HEK293T (cell line): ENCODE results near the gene PPIL4.

Experiments
- BHLHE40 ChIP-seq: fragments of 450-650 bp; IDR thresholded peaks from 2 replicates; pipeline ENCODE4 v1.6.1; 2016; ENCODE audit warnings: mild to moderate bottlenecking, moderate library complexity, borderline replicate concordance
- CTBP1 ChIP-seq: fragments of 450-650 bp; IDR thresholded peaks from 2 replicates; pipeline ENCODE4 v1.6.1; 2016; ENCODE audit warnings: borderline replicate concordance
- ELF4 ChIP-seq: fragments of 450-650 bp; IDR thresholded peaks from 2 replicates; pipeline ENCODE4 v1.6.1; 2017; ENCODE audit warnings: antibody characterized with exemption
- FOXA1 ChIP-seq: fragments of 450-650 bp; IDR thresholded peaks from 2 replicates; pipeline ENCODE4 v1.6.1; 2016; ENCODE audit warnings: mild to moderate bottlenecking
- FOXM1 ChIP-seq: fragments of 450-650 bp; IDR thresholded peaks from 2 replicates; pipeline ENCODE4 v1.6.1; 2017; ENCODE audit warnings: mild to moderate bottlenecking, borderline replicate concordance
- HDGF ChIP-seq: fragments of 450-650 bp; IDR thresholded peaks from 2 replicates; pipeline ENCODE4 v1.6.1; 2017; ENCODE audit warnings: antibody characterized with exemption, borderline replicate concordance
- L3MBTL2 ChIP-seq: fragments of 450-650 bp; conservative IDR thresholded peaks from 2 replicates; pipeline ENCODE4 v1.6.1; 2016; ENCODE audit warnings: mild to moderate bottlenecking
- LEF1 ChIP-seq: fragments of 450-650 bp; IDR thresholded peaks from 2 replicates; pipeline ENCODE4 v1.6.1; 2017; ENCODE audit warnings: mild to moderate bottlenecking, borderline replicate concordance
- NFRKB ChIP-seq: fragments of 450-650 bp; IDR thresholded peaks from 2 replicates; pipeline ENCODE4 v1.6.1; 2016; ENCODE audit warnings: mild to moderate bottlenecking, moderate library complexity
- SP1 ChIP-seq: fragments of 450-650 bp; IDR thresholded peaks from 2 replicates; pipeline ENCODE4 v1.6.1; 2017
- SUZ12 ChIP-seq: fragments of 450-650 bp; IDR thresholded peaks from 2 replicates; pipeline ENCODE4 v1.6.1; 2016; ENCODE audit warnings: mild to moderate bottlenecking
- TARDBP ChIP-seq: fragments of 450-650 bp; IDR thresholded peaks from 2 replicates; pipeline ENCODE4 v1.6.1; 2016
- ZNF384 ChIP-seq: fragments of 450-650 bp; IDR thresholded peaks from 2 replicates; pipeline ENCODE4 v1.6.1; 2016

GRCh38 chr6:149472241-149472640 lies 73.6 kb downstream of the PPIL4 start:
- no peak for TF ChIP-seq ELF4
- TF ChIP-seq BHLHE40: no peak
- TF ChIP-seq FOXA1: no peak
- TF ChIP-seq TARDBP: no peak
- no peak for TF ChIP-seq FOXM1
- TF ChIP-seq SP1: no peak
- TF ChIP-seq NFRKB: no peak
- no peak for TF ChIP-seq LEF1
- TF ChIP-seq L3MBTL2: no peak
- TF ChIP-seq SUZ12: no peak
- TF ChIP-seq ZNF384: no peak
- no peak for TF ChIP-seq HDGF
- TF ChIP-seq CTBP1: no peak
